A673 (cell line): ENCODE measurements around the gene PRPF40B. TPM values are rescaled to one million over a fixed set of nuclear protein-coding genes. Genes with fewer than 3 reads are reported as not detected.
A peak's percentile ranks its signal among the peaks of the same experiment; 100 is the strongest.

Source experiments
- BruUV-seq: library from RNA; stranded (reverse); fragments of 400-500 nt; replicated peaks from 2 replicates; lab custom pipeline; 2021; lab: Mats Ljungman, UMichigan
- CTCF ChIA-PET: fragments of 300-600 bp; sonication (Branson Sonifier 250); formaldehyde crosslinking; loops from one replicate; lab custom pipeline; 2022; ENCODE audit warnings: antibody characterized with exemption; lab: Charles Lee
- POLR2A ChIA-PET: fragments of 300-600 bp; sonication (Branson Sonifier 250); formaldehyde crosslinking; loops from one replicate; lab custom pipeline; 2022; ENCODE audit warnings: antibody characterized with exemption; ENCODE audit not compliant: low non-redundant PET; lab: Charles Lee
- DNase-seq: peaks from one replicate; pipeline ENCODE4 v3.0.0-alpha.2; 2015; ENCODE audit warnings: low spot score
- H3K27ac ChIP-seq: fragments of 200-600 bp; sonication (generic); 2 replicates; pipeline ENCODE4 v1.5.1; 2016; ENCODE audit warnings: mixed run types, low read depth, mild to moderate bottlenecking, mixed read lengths, antibody characterized with exemption, low read length; ENCODE audit not compliant: poor library complexity, severe bottlenecking
- H3K27me3 ChIP-seq: fragments of 200-600 bp; sonication (generic); replicated peaks from 2 replicates; pipeline ENCODE4 v1.6.1; 2017; ENCODE audit warnings: mixed run types, low read depth, mild to moderate bottlenecking, mixed read lengths, antibody characterized with exemption, low read length; ENCODE audit not compliant: insufficient read depth, poor library complexity
- H3K36me3 ChIP-seq: fragments of 200-600 bp; sonication (generic); 2 replicates; pipeline ENCODE4 v1.6.1; 2016; ENCODE audit warnings: mixed run types, mild to moderate bottlenecking, mixed read lengths, antibody characterized with exemption, low read length; ENCODE audit not compliant: insufficient read depth, poor library complexity, severe bottlenecking
- H3K4me1 ChIP-seq: fragments of 200-600 bp; sonication (generic); 2 replicates; pipeline ENCODE4 v1.6.1; 2017; ENCODE audit warnings: mixed run types, mild to moderate bottlenecking, mixed read lengths, antibody characterized with exemption, low read length; ENCODE audit not compliant: insufficient read depth, poor library complexity, severe bottlenecking
- H3K4me3 ChIP-seq: fragments of 200-600 bp; sonication (generic); 2 replicates; pipeline ENCODE4 v1.5.1; 2016; ENCODE audit warnings: low read depth, mixed run types, mild to moderate bottlenecking, mixed read lengths, low read length; ENCODE audit not compliant: poor library complexity, severe bottlenecking
- H3K9me3 ChIP-seq: fragments of 200-600 bp; sonication (generic); 2 replicates; pipeline ENCODE4 v1.6.1; 2016; ENCODE audit warnings: mixed run types, low read depth, mild to moderate bottlenecking, mixed read lengths, antibody characterized with exemption, low read length; ENCODE audit not compliant: poor library complexity, severe bottlenecking
- CTCF ChIP-seq: fragments of 300-800, 200-600 bp; sonication (generic); conservative IDR thresholded peaks from 2 replicates; pipeline ENCODE4 v1.5.1; 2017; ENCODE audit warnings: low read depth, mild to moderate bottlenecking, antibody characterized with exemption, low read length, moderate library complexity, mixed read lengths
- EZH2 ChIP-seq: fragments of 200-600 bp; sonication (generic); IDR thresholded peaks from 2 replicates; pipeline ENCODE4 v1.6.1; 2017; ENCODE audit warnings: borderline replicate concordance, low read depth, mild to moderate bottlenecking, mixed read lengths, antibody characterized with exemption, low read length; ENCODE audit not compliant: poor library complexity, severe bottlenecking
- intact Hi-C: fragments of 100-400 bp; cut with micrococcal nuclease; formaldehyde crosslinking; loops from one replicate; pipeline ENCODE4 v1.10.0; 2022; ENCODE audit not compliant: unreplicated experiment
- total RNA-seq: library from RNA; stranded (reverse); gene quantifications from 2 replicates; pipeline ENCODE4 v1.2.3, GENCODE V29; 2021

Gene PRPF40B
- total RNA-seq, 1 experiment from 2014 or later = 14.0 TPM

GRCh38 chr12:49612210-49612609 lies 11.2 kb upstream of the PRPF40B start:
- BruUV-seq = no TSS peak
- Histone ChIP-seq H3K27ac (no peak overlapping the region), H3K4me3 (no peak overlapping the region), H3K9me3 (no peaks in the 10 kb centered on the region), H3K27me3 (no peaks in the 10 kb centered on the region), H3K36me3 (no peaks in the 10 kb centered on the region), H3K4me1 (no peaks in the 10 kb centered on the region)
- POLR2A ChIA-PET = interaction anchor here (0.6 kb wide), 1 partner anchor 36 kb away, joined by 3 read pairs; no protein-coding TSS in a partner anchor
- no peak for DNase-seq
- CTCF ChIA-PET = interaction anchor here (0.7 kb wide), 1 partner anchor 220 kb away, joined by 3 read pairs; no protein-coding TSS in a partner anchor
- intact Hi-C loops = no loop called here
- TF ChIP-seq EZH2 (no peak), CTCF (no peak)

GRCh38 chr12:49615725-49616124 lies 7.6 kb upstream of the PRPF40B start:
- BruUV-seq = no TSS peak
- no peak for DNase-seq

GRCh38 chr12:49616533-49617219 lies 6.7 kb upstream of the PRPF40B start:
- Histone ChIP-seq H3K36me3 (no peaks in the 10 kb centered on the region), H3K4me3 (no peak overlapping the region), H3K27me3 (no peaks in the 10 kb centered on the region), H3K27ac (no peak overlapping the region), H3K9me3 (no peaks in the 10 kb centered on the region), H3K4me1 (peaks cover 12% of the 10 kb centered on the region)
- ChIA-PET CTCF (no interaction called here), POLR2A (no interaction called here)
- DNase-seq = peak; percentile 28
- intact Hi-C loops = no loop called here
- BruUV-seq = no TSS peak
- no peak for TF ChIP-seq EZH2
- no peak for TF ChIP-seq CTCF

More at GRCh38 chr12:49615725-49616124, 7.6 kb upstream of the PRPF40B start:
- Histone ChIP-seq H3K4me3 (no peak overlapping the region), H3K9me3 (no peaks in the 10 kb centered on the region), H3K4me1 (peaks cover 7% of the 10 kb centered on the region), H3K36me3 (no peaks in the 10 kb centered on the region), H3K27me3 (no peaks in the 10 kb centered on the region), H3K27ac (no peak overlapping the region)
- intact Hi-C loops = no loop called here
- POLR2A ChIA-PET = no interaction called here
- TF ChIP-seq CTCF (no peak), EZH2 (no peak)
- CTCF ChIA-PET = no interaction called here
